ENCODE measurements around the gene DNAH1. TPM values are rescaled to one million over a fixed set of nuclear protein-coding genes. Genes with fewer than 3 reads are reported as not detected.

The DNAH1 gene
- total RNA-seq, 8 experiments from 2014 or later = 1.1 to 5.9 (median 3.1) TPM

GRCh38 chr3:52321481-52321880, 5.4 kb downstream of the DNAH1 start:
- 29 to 84% (median 60%) methylated on average over 1 to 3 of the region's 5 CpGs; no CpG with 5 or more reads in 7 of the 10 experiments for WGBS, 10 experiments
- no peak for ATAC-seq (replicated peaks in 6 of 8)
- H3K27ac ChIP-seq = no peak overlapping the region
- no peak overlapping the region for H3K4me3 ChIP-seq
- in situ Hi-C loops (cut with MboI; ENCODE audit: low pct_unique_long_range_greater_than_20kb in 2 of 9, low sequenced_read_pairs in 9 of 9, unreplicated experiment in 9 of 9) = no loop called here
- peaks cover 29 to 44% of the 10 kb centered on the region in 2 donors for H3K4me1 ChIP-seq (replicated peaks in 1 of 2)

- in situ Hi-C loops (cut with MboI; ENCODE audit: low pct_unique_long_range_greater_than_20kb in 2 of 9, low sequenced_read_pairs in 9 of 9, unreplicated experiment in 9 of 9) = no loop called here
- no peak for ATAC-seq (replicated peaks in 6 of 8)
- Histone ChIP-seq H3K4me3 (no peak overlapping the region), H3K27ac (no peak overlapping the region), H3K4me1 (replicated peaks in 1 of 2) (peaks cover 21 to 38% of the 10 kb centered on the region in 2 donors)
- 88 to 100% (median 100%) methylated on average over 1 to 6 of the region's 7 CpGs; no CpG with 5 or more reads in 4 of the 10 experiments for WGBS, 10 experiments
These were observed 6.3 kb downstream of the DNAH1 start for GRCh38 chr3:52322466-52322865.

- peak overlapping the region in 1 of 2 donors; percentile 51 for H3K27ac ChIP-seq
- no peak overlapping the region for H3K4me3 ChIP-seq
- 0 to 100% (median 88%) methylated on average over 1 to 5 of the region's 11 CpGs; no CpG with 5 or more reads in 6 of the 10 experiments for WGBS, 10 experiments
- peaks cover 14 to 29% of the 10 kb centered on the region in 2 donors for H3K4me1 ChIP-seq (replicated peaks in 1 of 2)
- peak in 5 of 8 experiments; percentile 21 to 42 (median 35) for ATAC-seq (replicated peaks in 6 of 8)
- in situ Hi-C loops (cut with MboI; ENCODE audit: low pct_unique_long_range_greater_than_20kb in 2 of 9, low sequenced_read_pairs in 9 of 9, unreplicated experiment in 9 of 9) = no loop called here
These were observed 7.6 kb downstream of the DNAH1 start for GRCh38 chr3:52323526-52324295.

GRCh38 chr3:52324676-52325075, 8.6 kb downstream of the DNAH1 start:
- in situ Hi-C loops (cut with MboI; ENCODE audit: low pct_unique_long_range_greater_than_20kb in 2 of 9, low sequenced_read_pairs in 9 of 9, unreplicated experiment in 9 of 9) = loop anchor here in 2 of 9 experiments (25.0 kb wide), 1 partner anchor 112 kb away; no protein-coding TSS in a partner anchor
- no peak overlapping the region for H3K27ac ChIP-seq
- H3K4me1 ChIP-seq (replicated peaks in 1 of 2) = peaks cover 12 to 27% of the 10 kb centered on the region in 2 donors
- no peak for ATAC-seq (replicated peaks in 6 of 8)
- no peak overlapping the region for H3K4me3 ChIP-seq
- WGBS, 10 experiments = 100% methylated on average over 2 of the region's 9 CpGs; no CpG with 5 or more reads in 9 of the 10 experiments

- no peak overlapping the region for H3K27ac ChIP-seq
- no peak for ATAC-seq (replicated peaks in 6 of 8)
- in situ Hi-C loops (cut with MboI; ENCODE audit: low pct_unique_long_range_greater_than_20kb in 2 of 9, low sequenced_read_pairs in 9 of 9, unreplicated experiment in 9 of 9) = loop anchor here in 2 of 9 experiments (25.0 kb wide), 1 partner anchor 113 kb away; no protein-coding TSS in a partner anchor
These were observed 9.6 kb downstream of the DNAH1 start for GRCh38 chr3:52325686-52326085.

GRCh38 chr3:52326976-52327375, 10.9 kb downstream of the DNAH1 start:
- ATAC-seq (replicated peaks in 6 of 8) = no peak
- Histone ChIP-seq H3K4me1 (replicated peaks in 1 of 2) (peaks cover 7 to 13% of the 10 kb centered on the region in 2 donors), H3K27ac (no peak overlapping the region), H3K4me3 (no peak overlapping the region)
- in situ Hi-C loops (cut with MboI; ENCODE audit: low pct_unique_long_range_greater_than_20kb in 2 of 9, low sequenced_read_pairs in 9 of 9, unreplicated experiment in 9 of 9) = loop anchor here in 2 of 9 experiments (25.0 kb wide), 1 partner anchor 115 kb away; no protein-coding TSS in a partner anchor
- WGBS, 10 experiments = 37 to 100% (median 60%) methylated on average over 1 to 2 of the region's 6 CpGs; no CpG with 5 or more reads in 6 of the 10 experiments

More at GRCh38 chr3:52325686-52326085, 9.6 kb downstream of the DNAH1 start:
- no peak overlapping the region for H3K4me3 ChIP-seq
- peaks cover 7 to 17% of the 10 kb centered on the region in 2 donors for H3K4me1 ChIP-seq (replicated peaks in 1 of 2)

GRCh38 chr3:52327486-52328290, 11.6 kb downstream of the DNAH1 start:
- no peak for ATAC-seq (replicated peaks in 6 of 8)
- H3K4me3 ChIP-seq = no peak overlapping the region
- peaks cover 7 to 13% of the 10 kb centered on the region in 2 donors for H3K4me1 ChIP-seq (replicated peaks in 1 of 2)
- in situ Hi-C loops (cut with MboI; ENCODE audit: low pct_unique_long_range_greater_than_20kb in 2 of 9, low sequenced_read_pairs in 9 of 9, unreplicated experiment in 9 of 9) = loop anchor here in 2 of 9 experiments (25.0 kb wide), 1 partner anchor 115 kb away; no protein-coding TSS in a partner anchor
- no peak overlapping the region for H3K27ac ChIP-seq
- 0 to 100% (median 73%) methylated on average over 1 to 2 of the region's 5 CpGs; no CpG with 5 or more reads in 6 of the 10 experiments for WGBS, 10 experiments

- no peak for ATAC-seq (replicated peaks in 6 of 8)
- Histone ChIP-seq H3K27ac (no peak overlapping the region), H3K4me3 (no peak overlapping the region), H3K4me1 (replicated peaks in 1 of 2) (peaks cover 6 to 11% of the 10 kb centered on the region in 2 donors)
- in situ Hi-C loops (cut with MboI; ENCODE audit: low pct_unique_long_range_greater_than_20kb in 2 of 9, low sequenced_read_pairs in 9 of 9, unreplicated experiment in 9 of 9) = loop anchor here in 2 of 9 experiments (25.0 kb wide), 1 partner anchor 116 kb away; no protein-coding TSS in a partner anchor
- 70 to 100% (median 86%) methylated on average over 1 to 5 of the region's 5 CpGs; no CpG with 5 or more reads in 6 of the 10 experiments for WGBS, 10 experiments
These were observed 12.5 kb downstream of the DNAH1 start for GRCh38 chr3:52328536-52329080.

- H3K27ac ChIP-seq = no peak overlapping the region
- no peaks in the 10 kb centered on the region for H3K4me1 ChIP-seq (replicated peaks in 1 of 2)
- WGBS, 10 experiments = 77 to 100% (median 82%) methylated on average over 1 to 7 of the region's 9 CpGs; no CpG with 5 or more reads in 3 of the 10 experiments
- in situ Hi-C loops (cut with MboI; ENCODE audit: low pct_unique_long_range_greater_than_20kb in 2 of 9, low sequenced_read_pairs in 9 of 9, unreplicated experiment in 9 of 9) = loop anchor here in 3 of 9 experiments (10.0 to 25.0 kb wide), 2 partner anchors 115 to 118 kb away; no protein-coding TSS in a partner anchor
- no peak for ATAC-seq (replicated peaks in 6 of 8)
- H3K4me3 ChIP-seq = no peak overlapping the region
These were observed 14.2 kb downstream of the DNAH1 start for GRCh38 chr3:52330194-52330805.

GRCh38 chr3:52331091-52331490, 15.0 kb downstream of the DNAH1 start:
- in situ Hi-C loops (cut with MboI; ENCODE audit: low pct_unique_long_range_greater_than_20kb in 2 of 9, low sequenced_read_pairs in 9 of 9, unreplicated experiment in 9 of 9) = loop anchor here in 3 of 9 experiments (10.0 to 25.0 kb wide), 2 partner anchors 116 to 119 kb away; no protein-coding TSS in a partner anchor
- Histone ChIP-seq H3K4me3 (no peak overlapping the region), H3K27ac (no peak overlapping the region), H3K4me1 (replicated peaks in 1 of 2) (no peaks in the 10 kb centered on the region)
- no peak for ATAC-seq (replicated peaks in 6 of 8)
- WGBS, 10 experiments = 80 to 98% (median 94%) methylated on average over 1 to 8 of the region's 12 CpGs; no CpG with 5 or more reads in 5 of the 10 experiments

- Histone ChIP-seq H3K4me1 (replicated peaks in 1 of 2) (no peaks in the 10 kb centered on the region), H3K4me3 (no peak overlapping the region), H3K27ac (no peak overlapping the region)
- WGBS, 10 experiments = 60 to 98% (median 89%) methylated on average over 1 to 7 of the region's 15 CpGs; no CpG with 5 or more reads in 2 of the 10 experiments
- no peak for ATAC-seq (replicated peaks in 6 of 8)
- in situ Hi-C loops (cut with MboI; ENCODE audit: low pct_unique_long_range_greater_than_20kb in 2 of 9, low sequenced_read_pairs in 9 of 9, unreplicated experiment in 9 of 9) = loop anchor here in 3 of 9 experiments (10.0 to 25.0 kb wide), 2 partner anchors 117 to 120 kb away; no protein-coding TSS in a partner anchor
These were observed 15.8 kb downstream of the DNAH1 start for GRCh38 chr3:52331906-52332305.
